PC-3 (cell line): ENCODE measurements around the gene SPIRE1.

Source experiments
- EZH2 ChIP-seq: fragments of 300-600 bp; sonication (generic); IDR thresholded peaks from one replicate; pipeline ENCODE4 v1.6.1; 2017; ENCODE audit warnings: antibody characterized with exemption, mild to moderate bottlenecking, low read length; ENCODE audit not compliant: unreplicated experiment
- EZH2phosphoT487 ChIP-seq: fragments of 300-600 bp; sonication (generic); IDR thresholded peaks from 2 replicates; pipeline ENCODE4 v1.6.1; 2018; ENCODE audit warnings: mild to moderate bottlenecking, antibody characterized with exemption, low read length, borderline replicate concordance
- TF ChIP-seq, protein P1 (sequence below): fragments of 300-600 bp; sonication (generic); conservative IDR thresholded peaks from 2 replicates; pipeline ENCODE4 v1.5.1; 2017; ENCODE audit warnings: antibody characterized with exemption, low read depth, mild to moderate bottlenecking, low read length

DNA sequence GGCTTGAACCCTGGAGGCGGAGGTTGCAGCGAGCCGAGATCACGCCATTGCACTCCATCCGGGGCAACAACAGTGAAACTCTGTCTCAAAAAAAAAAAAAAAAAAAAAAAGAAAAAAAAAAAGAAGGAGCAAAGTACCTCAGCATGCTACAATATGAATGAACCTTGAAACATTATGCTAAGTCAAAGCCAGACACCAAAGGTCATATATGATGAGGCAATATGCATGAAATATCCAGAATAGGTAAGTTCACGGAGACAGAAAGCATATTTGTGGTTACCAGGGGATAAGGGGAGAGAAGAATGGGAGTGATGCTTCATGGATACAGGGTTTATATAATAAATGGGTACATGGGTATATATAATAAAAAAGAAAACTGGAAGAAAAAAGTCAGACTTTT, 156.9 kb downstream of the SPIRE1 start:
- TF ChIP-seq EZH2 = no peak
- TF ChIP-seq, protein P1, sequence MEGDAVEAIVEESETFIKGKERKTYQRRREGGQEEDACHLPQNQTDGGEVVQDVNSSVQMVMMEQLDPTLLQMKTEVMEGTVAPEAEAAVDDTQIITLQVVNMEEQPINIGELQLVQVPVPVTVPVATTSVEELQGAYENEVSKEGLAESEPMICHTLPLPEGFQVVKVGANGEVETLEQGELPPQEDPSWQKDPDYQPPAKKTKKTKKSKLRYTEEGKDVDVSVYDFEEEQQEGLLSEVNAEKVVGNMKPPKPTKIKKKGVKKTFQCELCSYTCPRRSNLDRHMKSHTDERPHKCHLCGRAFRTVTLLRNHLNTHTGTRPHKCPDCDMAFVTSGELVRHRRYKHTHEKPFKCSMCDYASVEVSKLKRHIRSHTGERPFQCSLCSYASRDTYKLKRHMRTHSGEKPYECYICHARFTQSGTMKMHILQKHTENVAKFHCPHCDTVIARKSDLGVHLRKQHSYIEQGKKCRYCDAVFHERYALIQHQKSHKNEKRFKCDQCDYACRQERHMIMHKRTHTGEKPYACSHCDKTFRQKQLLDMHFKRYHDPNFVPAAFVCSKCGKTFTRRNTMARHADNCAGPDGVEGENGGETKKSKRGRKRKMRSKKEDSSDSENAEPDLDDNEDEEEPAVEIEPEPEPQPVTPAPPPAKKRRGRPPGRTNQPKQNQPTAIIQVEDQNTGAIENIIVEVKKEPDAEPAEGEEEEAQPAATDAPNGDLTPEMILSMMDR = no peak
- no peak for TF ChIP-seq EZH2phosphoT487
